ENCODE measurements around the gene C19orf67.
"Not testable (repeated sequence)": the region's sequence is repeated elsewhere in the genome, so short reads cannot be mapped to it uniquely, and the experiment has no call there.

C19orf67 gene

DNA sequence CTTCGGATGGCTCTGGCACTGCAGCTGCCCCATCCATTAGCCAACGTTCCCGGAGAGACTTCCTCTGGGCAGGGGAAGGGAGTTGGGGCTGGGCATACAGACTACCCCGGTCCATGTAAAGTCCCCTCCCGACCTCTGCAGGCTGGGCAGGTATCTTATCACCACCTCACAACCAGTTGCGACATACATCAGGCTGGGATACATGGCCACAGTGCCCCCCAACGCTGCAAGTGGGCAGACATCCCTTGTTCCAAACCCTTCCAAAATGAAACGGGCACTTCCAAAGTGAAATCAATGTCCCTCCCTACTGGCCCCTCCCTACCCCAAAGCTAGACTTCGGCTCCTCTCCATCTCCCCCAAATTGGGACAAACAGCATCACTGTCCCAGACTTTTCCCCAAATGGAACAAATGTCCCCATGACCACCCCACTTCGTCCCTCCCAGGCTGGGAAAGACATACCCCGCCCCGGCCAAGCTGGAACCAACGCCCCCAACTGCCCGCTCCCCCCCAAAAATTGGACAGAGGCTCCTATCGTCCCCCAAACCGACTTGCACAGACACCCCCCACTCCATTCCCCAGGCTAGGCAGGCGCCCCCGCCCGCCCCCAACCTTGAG lies 28.7 kb downstream of the C19orf67 start:
- DNase-seq (ENCODE audit: low read depth in 2 of 2), result no peak

DNA sequence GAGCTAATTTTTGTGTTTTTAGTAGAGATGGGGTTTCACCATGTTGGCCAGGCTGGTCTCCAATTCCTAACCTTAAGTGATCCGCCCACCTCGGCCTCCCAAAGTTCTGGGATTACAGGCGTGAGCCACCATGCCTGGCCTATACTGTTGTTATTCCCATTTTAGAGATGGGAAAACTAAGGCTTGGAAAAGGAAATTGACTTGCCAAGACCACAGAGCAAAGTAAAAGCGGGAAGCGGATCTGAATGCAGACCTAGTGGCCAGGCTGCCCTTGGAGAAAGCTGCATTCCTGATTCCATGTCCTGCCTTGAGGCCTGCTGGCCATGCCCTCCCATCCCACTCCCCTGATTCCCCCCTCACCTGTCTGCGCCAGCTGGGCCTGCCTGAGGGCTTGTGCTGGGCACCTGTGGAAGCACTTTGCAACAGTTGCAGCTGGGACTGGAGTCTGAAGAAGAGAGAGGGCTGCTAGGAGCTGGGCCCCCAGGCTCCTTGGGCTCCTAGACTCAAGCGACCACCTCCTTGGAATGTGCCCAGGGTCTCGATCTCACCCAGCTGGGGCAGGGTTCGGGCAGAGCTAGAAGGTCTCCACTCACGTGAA lies 29.4 kb downstream of the C19orf67 start:
- no peak for DNase-seq (ENCODE audit: low read depth in 2 of 2)

DNA sequence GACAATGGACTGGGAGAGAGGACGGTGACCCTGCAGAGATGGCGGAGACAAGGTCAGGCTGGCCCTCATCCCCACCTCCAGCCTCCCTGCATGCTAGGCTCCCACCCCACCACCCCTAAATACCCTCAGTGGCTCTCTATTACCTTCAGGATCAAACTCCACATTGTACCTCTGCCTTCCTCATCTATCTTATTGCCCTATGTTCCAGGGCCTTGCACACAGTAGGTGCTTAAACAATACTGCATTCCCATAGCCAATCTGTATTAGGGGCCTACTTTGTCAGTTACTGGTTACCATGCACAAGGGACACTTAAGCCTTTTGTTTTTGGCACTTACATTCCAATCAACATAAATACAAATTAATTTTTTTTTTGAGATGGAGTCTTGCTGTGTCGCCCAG lies 30.2 kb downstream of the C19orf67 start:
- DNase-seq (ENCODE audit: low read depth in 2 of 2), result no peak

DNA sequence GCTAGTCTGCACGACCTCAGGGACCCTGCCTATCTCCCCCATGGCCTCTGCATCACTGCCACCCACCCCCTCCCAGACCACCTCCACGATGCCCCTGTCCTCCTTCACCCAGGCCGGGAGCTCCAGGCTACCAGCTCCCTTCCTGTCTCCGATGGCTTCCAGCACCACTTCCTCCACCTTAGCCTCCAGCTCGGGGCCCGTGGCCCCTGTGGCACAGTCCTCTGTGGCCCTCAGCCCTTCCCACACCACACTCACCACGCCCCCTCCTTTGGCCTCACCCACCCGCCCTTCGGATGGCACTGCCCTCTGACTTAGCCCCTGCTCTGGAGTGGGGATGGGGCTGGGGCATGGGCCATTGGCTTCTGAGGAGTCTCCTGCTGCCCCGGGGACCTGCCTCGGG lies 30.9 kb downstream of the C19orf67 start:
- DNase-seq (ENCODE audit: low read depth in 2 of 2), result no peak

DNA sequence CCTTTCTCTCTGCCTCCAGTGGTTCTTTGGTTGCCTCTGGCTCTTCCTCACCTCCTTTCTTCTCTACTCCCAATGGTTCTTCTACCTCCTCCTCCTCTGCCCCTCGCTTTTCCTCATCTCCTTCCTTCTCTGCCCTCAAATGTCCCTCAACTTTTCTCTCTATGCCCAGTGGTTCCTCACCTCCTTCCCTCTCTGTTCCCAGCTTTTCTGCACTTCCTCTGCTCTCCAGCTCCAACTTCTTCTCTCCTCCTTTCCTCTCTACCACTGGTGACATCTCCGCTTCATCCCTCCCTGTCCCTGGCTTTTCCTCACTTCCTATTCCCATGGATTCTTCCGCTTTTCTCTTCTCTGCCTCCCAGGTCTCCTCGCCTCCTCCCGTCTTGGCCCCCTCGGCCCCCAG lies 31.5 kb downstream of the C19orf67 start:
- no peak for DNase-seq (ENCODE audit: low read depth in 2 of 2)

DNA sequence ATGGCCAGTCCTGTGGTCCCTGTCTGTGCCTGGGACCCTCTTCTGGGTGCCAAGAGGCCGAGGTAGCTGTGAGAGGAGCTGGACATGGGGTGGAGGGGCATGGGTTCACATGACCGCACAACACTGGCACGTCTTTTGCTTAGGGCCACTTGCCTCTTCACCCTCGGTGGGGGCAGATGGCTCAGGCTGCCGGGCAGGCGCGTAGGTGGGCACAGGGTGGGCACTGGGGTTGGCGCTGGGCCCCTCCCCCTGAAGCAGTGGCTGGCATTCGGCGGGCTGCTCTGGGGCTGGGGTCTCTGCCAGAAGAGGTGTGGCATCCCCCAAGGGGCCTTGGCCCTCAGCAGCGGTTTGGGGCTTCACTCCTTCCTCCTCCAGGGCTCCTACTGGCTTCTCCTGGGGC lies 32.1 kb downstream of the C19orf67 start:
- no peak for DNase-seq (ENCODE audit: low read depth in 2 of 2)

DNA sequence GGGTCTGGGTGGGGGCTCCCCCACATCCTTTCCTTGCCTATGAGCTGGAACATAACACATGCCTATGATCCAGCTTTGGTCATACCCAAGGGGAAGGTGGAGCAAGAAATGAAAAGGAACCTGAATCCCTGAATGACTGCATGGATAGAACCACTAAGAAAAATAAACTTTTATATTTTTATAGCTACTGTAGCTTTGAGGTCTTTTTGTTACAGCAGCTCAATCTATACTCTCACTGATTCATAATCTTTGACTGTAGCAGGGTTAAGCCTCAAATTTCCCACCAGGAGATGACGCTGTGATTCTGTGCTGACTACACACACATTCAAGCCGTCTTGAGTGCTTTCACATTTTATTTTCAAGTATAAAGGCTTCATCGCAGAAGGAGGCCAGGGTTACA lies 32.6 kb downstream of the C19orf67 start:
- no peak for DNase-seq (ENCODE audit: low read depth in 2 of 2)

DNA sequence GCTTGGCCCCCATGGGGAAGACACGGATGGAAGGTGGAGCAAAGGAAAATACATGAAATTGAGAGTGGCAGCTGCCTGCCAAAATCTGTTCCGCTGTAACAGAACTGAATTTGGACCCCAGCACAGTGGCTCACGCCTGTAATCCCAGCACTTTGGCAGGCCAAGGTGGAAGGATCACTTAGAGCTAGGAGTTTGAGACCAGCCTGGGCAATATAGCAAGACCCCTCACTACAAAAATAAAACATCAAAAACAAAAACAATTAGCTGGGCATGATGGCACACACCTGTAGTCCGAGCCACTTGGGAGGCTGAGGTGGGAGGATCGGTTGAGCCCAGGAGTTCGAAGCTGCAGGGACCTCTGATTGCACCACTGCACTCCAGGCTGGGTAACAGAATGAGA lies 33.1 kb downstream of the C19orf67 start:
- DNase-seq (ENCODE audit: low read depth in 2 of 2), result no peak

DNA sequence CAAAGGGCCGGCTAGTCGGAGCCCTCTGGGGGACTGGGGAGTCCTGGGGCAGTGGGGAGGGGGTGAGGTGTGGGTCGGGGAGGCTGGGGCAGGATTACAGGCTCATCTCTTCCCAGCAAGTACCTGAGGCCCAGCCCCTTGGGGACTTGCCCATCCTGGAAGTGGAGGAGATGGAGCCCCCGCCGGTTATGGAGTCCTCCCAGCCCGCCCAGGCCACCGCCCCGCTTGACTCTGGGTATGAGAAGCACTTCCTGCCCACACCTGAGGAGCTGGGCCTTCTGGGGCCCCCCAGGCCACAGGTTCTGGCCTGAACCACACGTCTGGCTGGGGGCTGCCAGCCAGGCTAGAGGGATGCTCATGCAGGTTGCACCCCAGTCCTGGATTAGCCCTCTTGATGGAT lies 33.6 kb downstream of the C19orf67 start:
- no peak for DNase-seq (ENCODE audit: low read depth in 2 of 2)

DNA sequence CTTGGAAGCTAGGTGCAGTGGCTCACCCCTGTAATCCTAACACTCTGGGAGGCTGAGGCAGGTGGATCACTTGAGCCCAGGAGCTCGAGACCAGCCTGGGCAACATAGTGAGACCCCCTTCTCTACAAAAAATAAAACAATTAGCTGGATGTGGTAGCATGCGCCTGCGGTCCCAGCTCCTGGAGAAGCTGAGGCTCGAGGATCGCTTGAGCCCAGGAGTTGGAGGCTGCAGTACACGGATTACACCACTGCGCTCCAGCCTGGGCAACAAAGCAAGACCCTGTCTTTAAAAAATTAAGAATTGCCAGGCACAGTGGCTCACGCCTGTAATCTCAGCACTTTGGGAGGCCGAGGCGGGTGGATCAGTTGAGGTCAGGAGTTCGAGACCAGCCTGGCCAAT lies 34.6 kb downstream of the C19orf67 start:
- not testable (repeated sequence) for DNase-seq (ENCODE audit: low read depth in 2 of 2)

DNA sequence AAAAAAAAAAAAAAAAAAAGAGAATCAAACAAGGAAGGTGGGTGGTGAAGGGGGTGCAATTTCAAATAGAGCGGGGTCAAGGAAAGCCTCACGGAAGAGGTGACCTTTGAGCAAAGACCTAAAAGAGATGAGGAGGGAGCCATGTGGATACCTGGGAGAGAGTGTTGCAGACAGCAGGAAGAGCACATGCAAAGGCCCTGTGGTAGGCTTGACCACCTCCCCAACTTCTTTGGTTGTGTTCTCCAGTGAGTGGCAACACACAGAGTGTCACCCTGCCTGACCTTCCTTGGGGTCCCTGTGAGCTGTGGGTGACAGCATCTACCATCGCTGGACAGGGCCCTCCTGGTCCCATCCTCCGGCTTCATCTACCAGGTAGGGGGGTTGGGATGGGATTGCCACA lies 35.1 kb downstream of the C19orf67 start:
- no peak for DNase-seq (ENCODE audit: low read depth in 2 of 2)

DNA sequence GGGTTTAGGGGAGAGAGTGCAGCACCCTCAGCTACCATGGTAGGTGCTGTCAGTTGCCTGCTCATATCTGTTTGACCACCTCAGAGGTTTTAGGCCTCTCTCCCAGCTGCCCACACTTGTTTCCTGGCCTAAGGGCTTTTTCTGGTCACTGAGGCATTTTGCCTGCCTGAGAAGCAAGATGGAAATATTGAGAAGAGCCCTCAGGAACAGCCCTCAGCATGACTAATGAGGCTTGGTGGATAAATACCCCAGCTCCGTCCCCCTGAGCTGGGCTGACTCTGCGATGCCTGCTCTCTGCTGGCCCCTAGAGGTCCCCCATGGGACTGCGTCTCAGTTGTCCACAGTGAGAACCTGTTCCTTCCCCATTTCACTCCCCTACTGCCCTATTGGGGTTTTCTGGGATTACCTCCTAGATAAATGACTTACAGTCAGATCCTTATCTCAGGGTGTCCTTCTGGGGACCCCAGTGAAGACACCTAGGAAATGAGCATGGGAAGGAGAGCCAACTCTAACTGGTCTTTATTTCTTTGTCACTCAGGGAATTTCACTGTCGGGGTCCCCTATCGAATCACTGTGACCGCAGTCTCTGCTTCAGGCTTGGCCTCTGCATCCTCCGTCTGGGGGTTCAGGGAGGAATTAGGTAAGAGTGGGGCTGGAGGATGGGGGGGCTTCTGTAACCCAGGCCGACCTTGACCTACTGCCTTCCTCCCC lies 37.0 kb downstream of the C19orf67 start:
- peak; percentile 57 to 71 for DNase-seq (ENCODE audit: low read depth in 2 of 2)

DNA sequence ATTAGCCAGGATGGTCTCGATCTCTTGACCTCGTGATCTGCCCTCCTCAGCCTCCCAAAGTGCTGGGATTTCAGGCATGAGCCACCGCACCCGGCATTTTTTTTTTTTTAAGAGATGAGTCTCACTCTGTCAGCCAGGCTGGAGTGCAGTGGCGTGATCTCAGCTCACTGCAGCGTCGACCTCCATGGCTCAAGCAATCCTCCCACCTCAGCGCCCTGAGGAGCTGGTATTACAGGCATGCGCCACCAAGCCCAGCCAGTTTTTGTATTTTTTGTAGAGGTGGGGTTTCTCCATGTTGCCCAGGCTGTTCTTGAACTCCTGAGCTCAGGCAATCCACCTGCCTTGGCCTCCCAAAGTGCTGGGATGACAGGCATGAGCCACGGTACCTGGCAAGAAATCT lies 37.7 kb downstream of the C19orf67 start:
- not testable (repeated sequence) for DNase-seq (ENCODE audit: low read depth in 2 of 2)

DNA sequence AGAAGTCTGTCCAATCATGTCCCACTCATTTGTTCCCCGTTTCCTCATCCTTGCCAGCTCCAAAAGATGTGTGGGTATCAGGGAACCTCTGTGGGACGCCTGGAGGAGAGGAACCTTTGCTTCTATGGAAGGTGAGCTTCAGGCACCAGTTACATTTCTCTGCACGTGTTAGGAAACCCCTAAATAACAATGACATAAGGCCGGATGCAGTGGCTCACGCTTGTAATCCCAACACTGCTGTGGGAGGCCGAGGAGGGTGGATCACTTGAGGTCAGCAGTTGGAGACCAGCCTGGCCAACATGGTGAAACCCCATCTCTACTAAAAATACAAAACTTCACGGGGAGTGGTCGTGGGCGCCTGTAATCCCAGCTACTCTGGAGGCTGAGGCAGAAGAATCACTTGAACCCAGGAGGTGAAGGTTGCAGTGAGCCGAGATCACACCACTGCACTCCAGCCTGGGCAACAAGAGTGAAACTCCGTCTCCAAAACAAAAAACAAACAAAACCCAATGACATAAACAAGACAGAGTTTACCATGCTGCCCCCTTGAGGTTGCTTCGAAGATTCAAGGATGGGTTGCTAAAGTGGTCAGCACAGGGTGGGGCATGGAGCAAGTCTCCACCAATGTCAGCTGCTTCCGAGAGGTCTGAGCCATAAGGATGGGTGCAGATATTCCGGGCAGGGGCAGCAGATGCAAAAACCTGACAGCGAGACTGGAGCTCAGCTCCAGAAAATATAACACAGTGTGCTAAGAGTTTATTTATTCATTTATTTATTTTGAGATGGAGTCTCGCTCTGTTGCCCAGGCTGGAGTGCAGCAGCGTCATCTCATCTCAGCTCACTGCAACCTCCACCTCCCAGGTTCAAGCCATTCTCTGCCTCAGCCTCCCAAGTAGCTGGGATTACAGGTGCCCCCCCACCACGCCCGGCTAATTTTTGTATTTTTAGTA lies 42.6 kb downstream of the C19orf67 start:
- DNase-seq (ENCODE audit: low read depth in 2 of 2), result not testable (repeated sequence)

DNA sequence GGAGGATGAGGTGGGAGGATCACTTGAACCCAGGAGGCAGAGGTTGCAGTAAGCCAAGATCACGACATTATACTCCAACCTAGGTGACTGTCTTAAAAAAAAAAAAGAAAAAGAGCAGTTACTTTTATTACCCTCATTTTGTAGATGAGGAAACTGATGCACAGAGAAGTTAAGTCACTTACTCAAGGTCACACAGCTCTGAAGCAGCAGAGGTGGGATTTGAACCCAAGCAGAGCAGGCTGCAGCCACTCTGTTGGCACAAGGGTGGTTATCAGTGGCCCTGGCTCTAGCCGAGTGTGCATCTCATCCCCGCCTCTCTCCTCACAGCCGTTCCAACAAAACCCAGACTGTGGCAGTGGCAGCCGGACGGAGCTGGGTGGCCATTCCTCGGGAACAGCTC lies 46.4 kb downstream of the C19orf67 start:
- DNase-seq (ENCODE audit: low read depth in 2 of 2), result no peak

DNA sequence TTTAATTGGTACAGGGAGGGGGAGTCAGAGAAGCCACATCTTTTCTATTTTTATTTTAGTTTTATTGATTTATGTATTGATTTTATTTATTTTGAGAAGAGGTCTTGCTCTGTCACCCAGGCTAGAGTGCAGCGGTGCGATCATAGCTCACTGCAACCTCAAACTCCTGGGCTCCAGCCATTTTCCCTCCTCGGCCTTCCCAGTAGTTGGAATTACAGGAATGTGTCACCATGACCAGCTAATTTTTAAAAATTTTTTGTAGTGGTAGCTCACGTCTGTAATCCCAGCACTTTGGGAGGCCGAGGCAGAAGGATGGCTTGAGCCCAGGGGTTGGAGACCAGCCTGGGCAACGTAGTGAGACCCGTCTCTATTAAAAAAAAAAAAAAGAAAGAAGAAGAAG lies 49.9 kb downstream of the C19orf67 start:
- no peak for DNase-seq (ENCODE audit: low read depth in 2 of 2)

DNA sequence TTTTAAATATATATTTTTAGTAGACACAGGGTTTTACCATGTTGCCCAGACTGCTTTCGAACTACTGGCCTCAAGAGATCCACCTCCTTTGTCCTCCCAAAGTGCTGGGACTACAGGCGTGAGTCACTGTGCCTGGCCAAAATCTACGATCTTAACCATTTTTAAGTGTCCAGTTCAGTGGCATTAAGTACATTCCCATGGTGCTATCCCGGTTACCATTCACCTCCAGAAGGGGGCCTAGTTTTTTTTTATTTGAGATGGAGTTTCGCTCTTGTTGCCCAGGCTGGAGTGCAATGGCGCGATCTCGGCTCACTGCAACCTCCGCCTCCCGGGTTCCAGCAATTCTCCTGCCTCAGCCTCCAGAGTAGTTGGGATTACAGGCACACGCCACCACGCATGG lies 50.4 kb downstream of the C19orf67 start:
- not testable (repeated sequence) for DNase-seq (ENCODE audit: low read depth in 2 of 2)

DNA sequence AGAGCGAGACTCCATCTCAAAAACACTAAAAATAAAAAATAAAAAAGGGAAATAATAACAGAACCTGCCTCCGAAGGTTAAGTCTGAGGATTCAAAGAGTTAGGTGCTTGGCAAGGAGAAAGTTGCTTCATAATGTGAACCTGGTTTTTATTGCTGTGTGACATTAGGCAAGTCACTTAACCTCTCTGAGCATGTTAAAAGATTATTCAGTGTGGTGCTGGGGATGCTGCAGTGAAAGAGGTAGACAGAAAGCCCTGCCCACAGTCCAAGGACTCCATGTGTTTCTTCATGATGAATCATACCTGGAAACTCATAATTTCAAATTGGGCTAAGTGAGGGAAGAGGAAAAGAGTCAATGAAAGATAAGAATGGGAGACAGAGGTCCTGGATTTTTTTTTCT lies 51.6 kb downstream of the C19orf67 start:
- no peak for DNase-seq (ENCODE audit: low read depth in 2 of 2)

DNA sequence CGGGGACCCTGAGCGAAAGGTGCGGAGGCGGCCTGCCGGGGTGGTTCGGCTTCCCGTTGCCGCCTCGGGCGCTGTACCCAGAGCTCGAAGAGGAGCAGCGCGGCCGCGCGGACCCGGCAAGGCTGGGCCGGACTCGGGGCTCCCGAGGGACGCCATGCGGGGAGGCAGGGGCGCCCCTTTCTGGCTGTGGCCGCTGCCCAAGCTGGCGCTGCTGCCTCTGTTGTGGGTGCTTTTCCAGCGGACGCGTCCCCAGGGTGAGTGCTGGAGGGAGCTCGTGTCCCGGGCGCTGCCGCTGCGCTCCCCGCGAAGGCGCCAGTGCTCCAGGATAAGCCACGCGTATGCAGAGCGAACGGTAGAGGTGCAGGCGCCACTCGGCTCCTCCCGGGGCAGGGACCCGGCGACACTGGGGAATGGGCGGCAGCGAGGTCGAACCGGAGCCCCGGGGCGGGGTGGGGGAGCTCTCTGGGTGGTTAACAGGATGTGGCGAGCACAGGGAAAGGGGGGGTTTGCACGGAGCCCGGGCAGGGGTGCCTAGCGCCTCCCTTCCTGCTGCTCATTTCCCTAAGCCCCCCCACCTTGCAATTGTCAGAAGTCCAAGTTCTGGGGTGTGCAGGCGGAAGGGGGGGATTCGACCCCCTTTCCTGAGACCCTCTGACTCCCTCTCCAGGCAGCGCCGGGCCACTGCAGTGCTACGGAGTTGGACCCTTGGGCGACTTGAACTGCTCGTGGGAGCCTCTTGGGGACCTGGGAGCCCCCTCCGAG lies 53.7 kb downstream of the C19orf67 start, which contains the start of gene IL27RA:
Gene IL27RA, plus strand, starts transcription at position 44 of the 762 bp plus-strand sequence. Its CDS starts 111 bp downstream, at position 155.
- DNase-seq (ENCODE audit: low read depth in 2 of 2), result peak; percentile 62 to 67

Measured in stimulated activated CD4-positive, alpha-beta T cell treated with anti-CD3 and anti-CD28 coated beads, Interleukin-1b, Interleukin-23, amount 100 ng/mL, for 1 hour (primary cell).